Measurements from ENCODE around the gene C6orf118.

The C6orf118 gene

DNA sequence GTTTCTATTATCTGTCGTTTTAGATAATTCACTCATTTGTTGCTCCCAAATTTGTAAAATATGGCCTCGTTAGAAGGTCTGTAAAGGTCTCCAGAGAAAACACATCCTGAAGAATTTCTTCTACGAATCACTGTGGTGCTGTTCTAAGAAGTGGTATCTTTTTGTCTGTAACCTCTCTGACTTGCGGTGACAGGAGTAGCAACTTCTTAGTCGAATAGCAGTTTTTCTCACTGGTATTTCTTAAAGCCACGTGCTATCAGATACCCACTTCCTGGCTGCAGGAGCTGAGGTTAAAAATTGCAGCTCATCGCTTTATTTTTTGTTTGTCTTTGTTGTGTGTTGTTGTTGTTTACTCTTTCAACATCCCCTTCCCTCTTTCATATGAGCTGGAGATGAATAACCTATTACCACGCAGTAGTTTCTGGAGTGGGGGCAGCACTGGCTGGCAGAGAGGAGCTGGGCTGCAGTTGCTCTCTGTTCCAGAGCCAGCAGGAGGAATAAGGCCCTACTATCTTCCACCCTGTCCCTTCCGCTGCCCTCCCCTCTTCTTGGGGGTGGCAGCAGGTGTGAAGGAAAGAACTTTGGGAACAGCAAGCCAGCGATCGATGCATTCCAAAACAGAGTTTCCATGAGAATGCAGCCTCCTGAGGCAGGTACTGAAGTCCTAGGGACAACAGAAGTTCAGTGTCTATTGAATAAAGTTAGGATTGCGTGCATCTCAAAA lies 64.7 kb downstream of the C6orf118 start:
- DNase-seq (ENCODE audit: low read depth), result no peak

DNA sequence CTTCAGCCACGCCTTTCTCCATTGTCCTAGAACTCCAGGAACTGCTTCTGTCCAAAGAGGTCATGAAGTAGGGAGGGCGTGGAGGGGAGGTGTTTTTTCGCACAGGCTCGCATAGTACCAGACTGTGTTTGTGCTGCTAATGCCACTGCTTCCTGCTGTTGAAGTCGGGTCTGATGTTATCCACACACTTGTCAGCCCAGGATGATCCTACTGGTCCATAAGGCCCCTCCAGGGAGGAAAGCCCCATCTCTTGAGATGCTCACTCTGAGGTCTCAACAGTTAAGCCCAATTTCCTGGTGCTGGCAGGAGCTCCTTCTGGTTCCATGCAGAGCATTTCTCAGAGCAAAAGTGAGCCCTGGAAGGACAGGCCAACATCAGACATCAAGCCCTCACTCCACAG lies 65.6 kb downstream of the C6orf118 start:
- no peak for DNase-seq (ENCODE audit: low read depth)

GRCh38 chr6:165236326-165236725 lies 73.1 kb downstream of the C6orf118 start:
- no peak for DNase-seq (ENCODE audit: low read depth)

GRCh38 chr6:165232731-165233488 lies 76.5 kb downstream of the C6orf118 start:
- no peak for DNase-seq (ENCODE audit: low read depth)

GRCh38 chr6:165231581-165232561 lies 77.5 kb downstream of the C6orf118 start:
- no peak for DNase-seq (ENCODE audit: low read depth)

DNA sequence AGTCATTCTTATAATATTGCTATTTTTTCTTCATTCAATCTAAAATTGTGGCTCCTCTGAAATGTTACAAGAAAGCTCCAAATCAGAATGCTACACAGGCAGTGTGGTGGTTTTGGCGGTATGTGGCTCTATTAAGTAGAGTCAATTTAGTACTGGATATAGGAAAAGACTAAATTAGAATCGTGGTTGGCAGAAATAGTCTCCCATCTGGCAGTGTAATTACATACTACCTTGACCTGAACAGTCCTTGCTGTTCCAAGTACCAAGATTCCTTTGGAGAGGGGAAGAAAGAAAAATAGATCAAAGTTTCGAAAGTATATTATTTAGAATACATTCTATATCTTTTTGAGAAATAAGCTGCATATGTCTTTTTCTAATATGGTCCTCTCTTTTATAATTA lies 78.2 kb downstream of the C6orf118 start:
- no peak for DNase-seq (ENCODE audit: low read depth)

Data from CMK (cell line).